Neural cell (in vitro differentiated cells): ENCODE results near the gene KRI1. TPM values are rescaled to one million over a fixed set of nuclear protein-coding genes. Genes with fewer than 3 reads are reported as not detected.

Source experiments
- H2AFZ ChIP-seq: fragments of 200-600, 300-800 bp; sonication (generic), shearing (Covaris generic); 2 replicates; pipeline ENCODE4 v1.6.0; 2014; ENCODE audit warnings: low read depth, mild to moderate bottlenecking, antibody characterized with exemption, low read length, moderate library complexity
- H3F3A ChIP-seq: fragments of 200-600 bp; shearing (Covaris generic); 2 replicates; pipeline ENCODE4 v1.6.1; 2016; ENCODE audit warnings: mild to moderate bottlenecking, moderate library complexity, mixed read lengths, antibody characterized with exemption, low read length; ENCODE audit not compliant: insufficient read depth, poor library complexity, severe bottlenecking
- H3K27ac ChIP-seq: fragments of 200-600, 300-800 bp; sonication (generic), shearing (Covaris generic); 2 replicates; pipeline ENCODE4 v1.5.1; 2014; ENCODE audit warnings: mild to moderate bottlenecking, low read length, moderate library complexity
- H3K27me3 ChIP-seq: fragments of 300-800, 200-600 bp; sonication (generic), shearing (Covaris generic); 2 replicates; pipeline ENCODE4 v1.6.0; 2014; ENCODE audit warnings: mild to moderate bottlenecking, low read depth, low read length, moderate library complexity; ENCODE audit not compliant: insufficient read depth
- H3K36me3 ChIP-seq: fragments of 300-800, 200-600 bp; sonication (generic), shearing (Covaris generic); 2 replicates; pipeline ENCODE4 v1.5.1; 2014; ENCODE audit warnings: mild to moderate bottlenecking, antibody characterized with exemption, low read length, moderate library complexity; ENCODE audit not compliant: insufficient read depth
- H3K4me2 ChIP-seq: fragments of 300-800, 200-600 bp; sonication (generic), shearing (Covaris generic); 2 replicates; pipeline ENCODE4 v1.6.0; 2014; ENCODE audit warnings: mild to moderate bottlenecking, low read length
- H3K4me3 ChIP-seq: fragments of 300-800, 200-600 bp; sonication (generic), shearing (Covaris generic); 2 replicates; pipeline ENCODE4 v1.5.1; 2014; ENCODE audit warnings: mild to moderate bottlenecking, low read length, moderate library complexity
- H3K79me2 ChIP-seq: fragments of 200-600 bp; shearing (Covaris generic); replicated peaks from 2 replicates; pipeline ENCODE4 v1.6.0; 2014; ENCODE audit warnings: mild to moderate bottlenecking, low read length, moderate library complexity; ENCODE audit not compliant: insufficient read depth
- H3K9ac ChIP-seq: fragments of 300-800, 200-600 bp; sonication (generic), shearing (Covaris generic); 2 replicates; pipeline ENCODE4 v1.6.1; 2016; ENCODE audit warnings: mild to moderate bottlenecking, low read length, mixed read lengths
- H3K9me2 ChIP-seq: fragments of 200-600 bp; shearing (Covaris generic); 2 replicates; pipeline ENCODE4 v1.6.1; 2016; ENCODE audit warnings: mild to moderate bottlenecking, low read length, mixed read lengths; ENCODE audit not compliant: insufficient read depth
- H3K9me3 ChIP-seq: fragments of 200-600, 300-800 bp; sonication (generic), shearing (Covaris generic); 2 replicates; pipeline ENCODE4 v1.6.1; 2016; ENCODE audit warnings: mild to moderate bottlenecking, mixed run types, low read length, moderate library complexity, mixed read lengths
- H4K20me1 ChIP-seq: fragments of 200-600 bp; shearing (Covaris generic); 2 replicates; pipeline ENCODE4 v1.6.1; 2016; ENCODE audit warnings: mild to moderate bottlenecking, mixed run types; ENCODE audit not compliant: insufficient read depth
- CTCF ChIP-seq: fragments of 450-650 bp; IDR thresholded peaks from 2 replicates; pipeline ENCODE4 v1.5.1; 2014; ENCODE audit warnings: antibody characterized with exemption, mild to moderate bottlenecking, moderate library complexity; ENCODE audit not compliant: poor library complexity, severe bottlenecking
- EP300 ChIP-seq: fragments of 450-650 bp; conservative IDR thresholded peaks from 2 replicates; pipeline ENCODE4 v1.6.1; 2014; ENCODE audit warnings: antibody characterized with exemption, mild to moderate bottlenecking, moderate library complexity; ENCODE audit not compliant: poor library complexity, severe bottlenecking
- EZH2 ChIP-seq: fragments of 200-600, 300-800 bp; shearing (Covaris generic), sonication (generic); IDR thresholded peaks from 2 replicates; pipeline ENCODE4 v1.6.1; 2014; ENCODE audit warnings: antibody characterized with exemption, low read length, borderline replicate concordance, mild to moderate bottlenecking; ENCODE audit not compliant: insufficient read depth, poor library complexity, severe bottlenecking
- MXI1 ChIP-seq: fragments of 450-650 bp; conservative IDR thresholded peaks from 2 replicates; pipeline ENCODE4 v1.6.1; 2014; ENCODE audit warnings: antibody characterized with exemption, mild to moderate bottlenecking; ENCODE audit not compliant: poor library complexity, severe bottlenecking
- POLR2AphosphoS5 ChIP-seq: IDR thresholded peaks from 2 replicates; pipeline ENCODE4 v1.6.1; 2012
- RAD21 ChIP-seq: fragments of 450-650 bp; conservative IDR thresholded peaks from 2 replicates; pipeline ENCODE4 v1.6.1; 2014; ENCODE audit warnings: antibody characterized with exemption, mild to moderate bottlenecking, moderate library complexity
- SMC3 ChIP-seq: fragments of 450-650 bp; conservative IDR thresholded peaks from 2 replicates; pipeline ENCODE4 v1.6.1; 2014; ENCODE audit warnings: antibody characterized with exemption, mild to moderate bottlenecking, moderate library complexity; ENCODE audit not compliant: poor library complexity
- TAF1 ChIP-seq: IDR thresholded peaks from 2 replicates; pipeline ENCODE4 v1.6.1; 2012; ENCODE audit warnings: low read depth
- polyA plus RNA-seq: library from polyadenylated mRNA; depleted of rRNA; stranded (reverse); fragments of >200 nt; gene quantifications from 2 replicates; pipeline ENCODE4 v1.2.3, GENCODE V29; 2014
- TF ChIP-seq, protein P1 (sequence below): IDR thresholded peaks from 2 replicates; pipeline ENCODE4 v1.6.1; 2012; ENCODE audit warnings: borderline replicate concordance

Gene KRI1
- polyA plus RNA-seq, 1 donor from 2014 or later: 6.5 TPM

DNA sequence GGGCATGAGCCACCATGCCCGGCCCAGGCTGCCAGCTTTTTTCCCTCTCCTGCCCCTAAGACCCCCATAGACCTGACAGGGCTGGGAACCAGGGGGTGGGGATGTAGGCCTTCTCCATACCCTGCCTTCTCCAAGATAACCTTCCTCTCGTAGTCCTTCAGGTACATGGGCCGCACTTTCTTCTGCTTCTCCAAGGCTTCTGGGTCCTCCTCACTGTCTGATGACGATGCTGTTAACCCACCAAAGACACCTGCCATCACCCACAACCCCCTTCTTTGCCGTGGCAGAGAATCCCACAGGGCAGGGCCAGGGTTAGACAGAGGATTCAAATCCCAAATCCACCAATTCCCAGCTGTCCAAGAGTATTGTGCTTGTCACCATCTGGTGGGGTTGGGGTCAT lies 3.2 kb downstream of the KRI1 start:
- H4K20me1 ChIP-seq: no peaks in the 10 kb centered on the region
- H2AFZ ChIP-seq: no peak overlapping the region
- no peaks in the 10 kb centered on the region for H3K27me3 ChIP-seq
- H3K79me2 ChIP-seq: peaks cover 14% of the 10 kb centered on the region
- H3K9me3 ChIP-seq: no peaks in the 10 kb centered on the region
- no peak overlapping the region for H3K27ac ChIP-seq
- H3F3A ChIP-seq: no peaks in the 10 kb centered on the region
- H3K4me2 ChIP-seq: no peak overlapping the region
- H3K9me2 ChIP-seq: no peaks in the 10 kb centered on the region
- no peak overlapping the region for H3K4me3 ChIP-seq
- TF ChIP-seq SMC3: no peak
- TF ChIP-seq MXI1: no peak
- TF ChIP-seq CTCF: no peak
- TF ChIP-seq, protein P1, sequence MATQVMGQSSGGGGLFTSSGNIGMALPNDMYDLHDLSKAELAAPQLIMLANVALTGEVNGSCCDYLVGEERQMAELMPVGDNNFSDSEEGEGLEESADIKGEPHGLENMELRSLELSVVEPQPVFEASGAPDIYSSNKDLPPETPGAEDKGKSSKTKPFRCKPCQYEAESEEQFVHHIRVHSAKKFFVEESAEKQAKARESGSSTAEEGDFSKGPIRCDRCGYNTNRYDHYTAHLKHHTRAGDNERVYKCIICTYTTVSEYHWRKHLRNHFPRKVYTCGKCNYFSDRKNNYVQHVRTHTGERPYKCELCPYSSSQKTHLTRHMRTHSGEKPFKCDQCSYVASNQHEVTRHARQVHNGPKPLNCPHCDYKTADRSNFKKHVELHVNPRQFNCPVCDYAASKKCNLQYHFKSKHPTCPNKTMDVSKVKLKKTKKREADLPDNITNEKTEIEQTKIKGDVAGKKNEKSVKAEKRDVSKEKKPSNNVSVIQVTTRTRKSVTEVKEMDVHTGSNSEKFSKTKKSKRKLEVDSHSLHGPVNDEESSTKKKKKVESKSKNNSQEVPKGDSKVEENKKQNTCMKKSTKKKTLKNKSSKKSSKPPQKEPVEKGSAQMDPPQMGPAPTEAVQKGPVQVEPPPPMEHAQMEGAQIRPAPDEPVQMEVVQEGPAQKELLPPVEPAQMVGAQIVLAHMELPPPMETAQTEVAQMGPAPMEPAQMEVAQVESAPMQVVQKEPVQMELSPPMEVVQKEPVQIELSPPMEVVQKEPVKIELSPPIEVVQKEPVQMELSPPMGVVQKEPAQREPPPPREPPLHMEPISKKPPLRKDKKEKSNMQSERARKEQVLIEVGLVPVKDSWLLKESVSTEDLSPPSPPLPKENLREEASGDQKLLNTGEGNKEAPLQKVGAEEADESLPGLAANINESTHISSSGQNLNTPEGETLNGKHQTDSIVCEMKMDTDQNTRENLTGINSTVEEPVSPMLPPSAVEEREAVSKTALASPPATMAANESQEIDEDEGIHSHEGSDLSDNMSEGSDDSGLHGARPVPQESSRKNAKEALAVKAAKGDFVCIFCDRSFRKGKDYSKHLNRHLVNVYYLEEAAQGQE: no peak
- TF ChIP-seq POLR2AphosphoS5: no peak
- no peak for TF ChIP-seq EP300
- no peak for TF ChIP-seq EZH2
- TF ChIP-seq TAF1: no peak
- no peak for TF ChIP-seq RAD21
- H3K36me3 ChIP-seq: no peaks in the 10 kb centered on the region
- H3K9ac ChIP-seq: no peak overlapping the region

- TF ChIP-seq, protein P1: no peak
- TF ChIP-seq MXI1: no peak
- TF ChIP-seq POLR2AphosphoS5: no peak
- no peak for TF ChIP-seq EP300
- no peak for TF ChIP-seq SMC3
- no peak for TF ChIP-seq EZH2
- TF ChIP-seq CTCF: no peak
- no peak for TF ChIP-seq TAF1
- TF ChIP-seq RAD21: no peak
- no peaks in the 10 kb centered on the region for H3K9me3 ChIP-seq
- H3K27me3 ChIP-seq: no peaks in the 10 kb centered on the region
- H3K9ac ChIP-seq: no peak overlapping the region
- H3K36me3 ChIP-seq: no peaks in the 10 kb centered on the region
- no peak overlapping the region for H3K4me3 ChIP-seq
- H3F3A ChIP-seq: no peaks in the 10 kb centered on the region
- H3K79me2 ChIP-seq: no peaks in the 10 kb centered on the region
- H2AFZ ChIP-seq: no peak overlapping the region
- H4K20me1 ChIP-seq: no peaks in the 10 kb centered on the region
- no peaks in the 10 kb centered on the region for H3K9me2 ChIP-seq
- H3K27ac ChIP-seq: no peak overlapping the region
- no peak overlapping the region for H3K4me2 ChIP-seq
These were observed 5.7 kb downstream of the KRI1 start for GRCh38 chr19:10560154-10560553.
